ENCODE measurements around the gene PEX26. TPM values are rescaled to one million over a fixed set of nuclear protein-coding genes. Genes with fewer than 3 reads are reported as not detected.

Gene PEX26
- total and polyA plus RNA-seq, 2 experiments from 2014 or later, result 4.0 to 48.9 TPM

GRCh38 chr22:18045794-18046193, 32.0 kb upstream of the PEX26 start:
- Histone ChIP-seq H3K4me2 (no peak overlapping the region), H3K79me2 (replicated peaks; ENCODE audit: insufficient read depth) (no peaks in the 10 kb centered on the region), H3K4me1 (ENCODE audit: insufficient read depth) (no peaks in the 10 kb centered on the region), H3F3A (replicated peaks; ENCODE audit: low read depth) (no peaks in the 10 kb centered on the region), H3K36me3 (ENCODE audit: insufficient read depth) (no peaks in the 10 kb centered on the region), H3K4me3 (no peak overlapping the region), H3K27ac (ENCODE audit: low read depth) (no peak overlapping the region), H4K20me1 (replicated peaks; ENCODE audit: insufficient read depth) (no peaks in the 10 kb centered on the region), H3K27me3 (ENCODE audit: insufficient read depth) (no peaks in the 10 kb centered on the region), H2AFZ (no peak overlapping the region), H3K9me2 (ENCODE audit: insufficient read depth) (no peaks in the 10 kb centered on the region)
- TF ChIP-seq STAT1 (IDR thresholded peaks at IDR 0.05; ENCODE audit: unreplicated experiment) (no peak), ETS1 (IDR thresholded peaks at IDR 0.05) (no peak), EZH2 (IDR thresholded peaks at IDR 0.05; ENCODE audit: low read depth, unreplicated experiment) (no peak), EZH2phosphoT487 (IDR thresholded peaks at IDR 0.05; ENCODE audit: unreplicated experiment) (no peak), REST (IDR thresholded peaks at IDR 0.05; ENCODE audit: unreplicated experiment) (no peak), JUNB (IDR thresholded peaks at IDR 0.05; ENCODE audit: unreplicated experiment) (no peak), POLR2AphosphoS5 (IDR thresholded peaks at IDR 0.05; ENCODE audit: low read depth) (no peak), NANOG (IDR thresholded peaks at IDR 0.05; ENCODE audit: borderline replicate concordance) (no peak), CREB1 (CRISPR knock-in tag; IDR thresholded peaks at IDR 0.05; ENCODE audit: low read depth) (no peak), ZNF331 (CRISPR knock-in tag; IDR thresholded peaks at IDR 0.05; ENCODE audit: low read depth) (no peak), ZNF114 (CRISPR knock-in tag; IDR thresholded peaks at IDR 0.05) (no peak)
- TF ChIP-seq, protein P1, sequence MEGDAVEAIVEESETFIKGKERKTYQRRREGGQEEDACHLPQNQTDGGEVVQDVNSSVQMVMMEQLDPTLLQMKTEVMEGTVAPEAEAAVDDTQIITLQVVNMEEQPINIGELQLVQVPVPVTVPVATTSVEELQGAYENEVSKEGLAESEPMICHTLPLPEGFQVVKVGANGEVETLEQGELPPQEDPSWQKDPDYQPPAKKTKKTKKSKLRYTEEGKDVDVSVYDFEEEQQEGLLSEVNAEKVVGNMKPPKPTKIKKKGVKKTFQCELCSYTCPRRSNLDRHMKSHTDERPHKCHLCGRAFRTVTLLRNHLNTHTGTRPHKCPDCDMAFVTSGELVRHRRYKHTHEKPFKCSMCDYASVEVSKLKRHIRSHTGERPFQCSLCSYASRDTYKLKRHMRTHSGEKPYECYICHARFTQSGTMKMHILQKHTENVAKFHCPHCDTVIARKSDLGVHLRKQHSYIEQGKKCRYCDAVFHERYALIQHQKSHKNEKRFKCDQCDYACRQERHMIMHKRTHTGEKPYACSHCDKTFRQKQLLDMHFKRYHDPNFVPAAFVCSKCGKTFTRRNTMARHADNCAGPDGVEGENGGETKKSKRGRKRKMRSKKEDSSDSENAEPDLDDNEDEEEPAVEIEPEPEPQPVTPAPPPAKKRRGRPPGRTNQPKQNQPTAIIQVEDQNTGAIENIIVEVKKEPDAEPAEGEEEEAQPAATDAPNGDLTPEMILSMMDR (conservative IDR thresholded peaks at IDR 0.05; ENCODE audit: low read depth in 2 of 2), result no peak
- TF ChIP-seq, protein P2, sequence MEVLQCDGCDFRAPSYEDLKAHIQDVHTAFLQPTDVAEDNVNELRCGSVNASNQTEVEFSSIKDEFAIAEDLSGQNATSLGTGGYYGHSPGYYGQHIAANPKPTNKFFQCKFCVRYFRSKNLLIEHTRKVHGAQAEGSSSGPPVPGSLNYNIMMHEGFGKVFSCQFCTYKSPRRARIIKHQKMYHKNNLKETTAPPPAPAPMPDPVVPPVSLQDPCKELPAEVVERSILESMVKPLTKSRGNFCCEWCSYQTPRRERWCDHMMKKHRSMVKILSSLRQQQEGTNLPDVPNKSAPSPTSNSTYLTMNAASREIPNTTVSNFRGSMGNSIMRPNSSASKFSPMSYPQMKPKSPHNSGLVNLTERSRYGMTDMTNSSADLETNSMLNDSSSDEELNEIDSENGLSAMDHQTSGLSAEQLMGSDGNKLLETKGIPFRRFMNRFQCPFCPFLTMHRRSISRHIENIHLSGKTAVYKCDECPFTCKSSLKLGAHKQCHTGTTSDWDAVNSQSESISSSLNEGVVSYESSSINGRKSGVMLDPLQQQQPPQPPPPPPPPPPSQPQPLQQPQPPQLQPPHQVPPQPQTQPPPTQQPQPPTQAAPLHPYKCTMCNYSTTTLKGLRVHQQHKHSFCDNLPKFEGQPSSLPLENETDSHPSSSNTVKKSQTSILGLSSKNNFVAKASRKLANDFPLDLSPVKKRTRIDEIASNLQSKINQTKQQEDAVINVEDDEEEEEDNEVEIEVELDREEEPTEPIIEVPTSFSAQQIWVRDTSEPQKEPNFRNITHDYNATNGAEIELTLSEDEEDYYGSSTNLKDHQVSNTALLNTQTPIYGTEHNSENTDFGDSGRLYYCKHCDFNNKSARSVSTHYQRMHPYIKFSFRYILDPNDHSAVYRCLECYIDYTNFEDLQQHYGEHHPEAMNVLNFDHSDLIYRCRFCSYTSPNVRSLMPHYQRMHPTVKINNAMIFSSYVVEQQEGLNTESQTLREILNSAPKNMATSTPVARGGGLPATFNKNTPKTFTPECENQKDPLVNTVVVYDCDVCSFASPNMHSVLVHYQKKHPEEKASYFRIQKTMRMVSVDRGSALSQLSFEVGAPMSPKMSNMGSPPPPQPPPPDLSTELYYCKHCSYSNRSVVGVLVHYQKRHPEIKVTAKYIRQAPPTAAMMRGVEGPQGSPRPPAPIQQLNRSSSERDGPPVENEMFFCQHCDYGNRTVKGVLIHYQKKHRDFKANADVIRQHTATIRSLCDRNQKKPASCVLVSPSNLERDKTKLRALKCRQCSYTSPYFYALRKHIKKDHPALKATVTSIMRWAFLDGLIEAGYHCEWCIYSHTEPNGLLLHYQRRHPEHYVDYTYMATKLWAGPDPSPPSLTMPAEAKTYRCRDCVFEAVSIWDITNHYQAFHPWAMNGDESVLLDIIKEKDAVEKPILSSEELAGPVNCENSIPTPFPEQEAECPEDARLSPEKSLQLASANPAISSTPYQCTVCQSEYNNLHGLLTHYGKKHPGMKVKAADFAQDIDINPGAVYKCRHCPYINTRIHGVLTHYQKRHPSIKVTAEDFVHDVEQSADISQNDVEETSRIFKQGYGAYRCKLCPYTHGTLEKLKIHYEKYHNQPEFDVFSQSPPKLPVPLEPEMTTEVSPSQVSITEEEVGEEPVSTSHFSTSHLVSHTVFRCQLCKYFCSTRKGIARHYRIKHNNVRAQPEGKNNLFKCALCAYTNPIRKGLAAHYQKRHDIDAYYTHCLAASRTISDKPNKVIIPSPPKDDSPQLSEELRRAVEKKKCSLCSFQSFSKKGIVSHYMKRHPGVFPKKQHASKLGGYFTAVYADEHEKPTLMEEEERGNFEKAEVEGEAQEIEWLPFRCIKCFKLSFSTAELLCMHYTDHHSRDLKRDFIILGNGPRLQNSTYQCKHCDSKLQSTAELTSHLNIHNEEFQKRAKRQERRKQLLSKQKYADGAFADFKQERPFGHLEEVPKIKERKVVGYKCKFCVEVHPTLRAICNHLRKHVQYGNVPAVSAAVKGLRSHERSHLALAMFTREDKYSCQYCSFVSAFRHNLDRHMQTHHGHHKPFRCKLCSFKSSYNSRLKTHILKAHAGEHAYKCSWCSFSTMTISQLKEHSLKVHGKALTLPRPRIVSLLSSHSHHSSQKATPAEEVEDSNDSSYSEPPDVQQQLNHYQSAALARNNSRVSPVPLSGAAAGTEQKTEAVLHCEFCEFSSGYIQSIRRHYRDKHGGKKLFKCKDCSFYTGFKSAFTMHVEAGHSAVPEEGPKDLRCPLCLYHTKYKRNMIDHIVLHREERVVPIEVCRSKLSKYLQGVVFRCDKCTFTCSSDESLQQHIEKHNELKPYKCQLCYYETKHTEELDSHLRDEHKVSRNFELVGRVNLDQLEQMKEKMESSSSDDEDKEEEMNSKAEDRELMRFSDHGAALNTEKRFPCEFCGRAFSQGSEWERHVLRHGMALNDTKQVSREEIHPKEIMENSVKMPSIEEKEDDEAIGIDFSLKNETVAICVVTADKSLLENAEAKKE (CRISPR knock-in tag; IDR thresholded peaks at IDR 0.05), result no peak
- Mint-ChIP-seq H3K36me3 (ENCODE audit: low read depth) (no peaks in the 10 kb centered on the region), H3K27me3 (ENCODE audit: insufficient read depth, low read depth, poor library complexity) (peaks cover 8% of the 10 kb centered on the region), H3K9me3 (peaks cover 5% of the 10 kb centered on the region; the same call in 2 of the 3 replicates), H3K27ac (no peak overlapping the region), H3K4me1 (no peaks in the 10 kb centered on the region; the same call in 2 of the 3 replicates), H3K4me3 (no peak overlapping the region)
- DNase-seq (ENCODE audit: low spot score) (no peak), ATAC-seq (no peak)

Data from GM23338 (cell line).